Uterus (tissue), 4 donors: Measurements from ENCODE around the gene IFNL4. TPM values are rescaled to one million over a fixed set of nuclear protein-coding genes. Genes with fewer than 3 reads are reported as not detected.

Experiments used
- DNase-seq, 2 donors: peaks; one replicate each; pipeline ENCODE4 v3.0.0-alpha.2; 2019 to 2020
- H3K27ac ChIP-seq, 2 donors: fragments of 200-600 bp; sonication (generic); 1 replicate in 1 of 2; 2 replicates in 1 of 2; pipeline ENCODE4 v1.5.1; 2016 to 2018
- H3K27me3 ChIP-seq, 2 donors: fragments of 200-600 bp; sonication (generic); one replicate each; pipeline ENCODE4 v1.5.1; 2018 to 2019; ENCODE audit warnings: control low read depth in 1 of 2
- H3K36me3 ChIP-seq, 2 donors: fragments of 200-600 bp; sonication (generic); one replicate each; pipeline ENCODE4 v1.5.1; 2019; ENCODE audit warnings: control low read depth in 1 of 2
- H3K4me1 ChIP-seq, 2 donors: fragments of 200-600 bp; sonication (generic); one replicate each; pipeline ENCODE4 v1.5.1; 2018 to 2019; ENCODE audit warnings: control low read depth in 1 of 2
- H3K4me3 ChIP-seq, 2 donors: fragments of 200-600 bp; sonication (generic); 1 replicate in 1 of 2; 2 replicates in 1 of 2; pipeline ENCODE4 v1.5.1; 2018 to 2019; ENCODE audit warnings: mild to moderate bottlenecking in 1 of 2
- H3K9me3 ChIP-seq, 2 donors: fragments of 200-600 bp; sonication (generic); one replicate each; pipeline ENCODE4 v1.5.1; 2019; ENCODE audit warnings: control low read depth in 1 of 2
- CTCF ChIP-seq, 4 experiments: fragments of 200-600 bp in 2 of 4; fragments of 450-650 bp in 2 of 4; sonication (generic) in 2 of 4; IDR thresholded peaks; one replicate each; pipeline ENCODE4 v1.5.1; 2016 to 2019; ENCODE audit warnings: antibody characterized with exemption in 4 of 4, mild to moderate bottlenecking in 2 of 4, moderate library complexity in 1 of 4
- POLR2A ChIP-seq, 2 donors: fragments of 450-650 bp; IDR thresholded peaks; one replicate each; pipeline ENCODE4 v1.6.1; 2016; ENCODE audit warnings: antibody characterized with exemption in 2 of 2, mild to moderate bottlenecking in 1 of 2, moderate library complexity in 1 of 2
- intact Hi-C: fragments of 100-400 bp; cut with DNase I; formaldehyde crosslinking; loops from one replicate; pipeline ENCODE4 v1.15.1; 2023; ENCODE audit warnings: low total_unique reads
- total RNA-seq, 4 donors: library from RNA; depleted of rRNA in 3 of 4; stranded (reverse); fragments of >200 nt in 3 of 4; gene quantifications; one replicate each; pipeline versions ENCODE4 v1.1.0 to v1.2.4, GENCODE V29; 2014 to 2023
- donor health status: DM: yes; HTN: yes; CAD: no.

The IFNL4 gene
- total RNA-seq, 4 donors from 2014 or later: 0.90 TPM; not detected in 3

- Histone ChIP-seq H3K27ac (no peak overlapping the region), H3K4me1 (no peaks in the 10 kb centered on the region), H3K36me3 (no peaks in the 10 kb centered on the region), H3K4me3 (no peak overlapping the region), H3K27me3 (no peaks in the 10 kb centered on the region), H3K9me3 (no peaks in the 10 kb centered on the region)
- TF ChIP-seq POLR2A (IDR thresholded peaks at IDR 0.05): no peak
- TF ChIP-seq CTCF (IDR thresholded peaks at IDR 0.05): no peak
- DNase-seq: no peak
- intact Hi-C loops: no loop called here
Observed at GRCh38 chr19:39238209-39238608, 10.4 kb downstream of the IFNL4 start.

- Histone ChIP-seq H3K27me3 (no peaks in the 10 kb centered on the region), H3K36me3 (no peaks in the 10 kb centered on the region), H3K9me3 (no peaks in the 10 kb centered on the region), H3K27ac (no peak overlapping the region), H3K4me3 (no peak overlapping the region), H3K4me1 (no peaks in the 10 kb centered on the region)
- no peak for DNase-seq
- intact Hi-C loops: no loop called here
- TF ChIP-seq POLR2A (IDR thresholded peaks at IDR 0.05): no peak
- no peak for TF ChIP-seq CTCF (IDR thresholded peaks at IDR 0.05)
Observed at GRCh38 chr19:39237200-39238184, 11.2 kb downstream of the IFNL4 start.

- intact Hi-C loops: no loop called here
- no peak for DNase-seq
- H3K27me3 ChIP-seq: no peaks in the 10 kb centered on the region
- no peak for TF ChIP-seq POLR2A (IDR thresholded peaks at IDR 0.05)
- TF ChIP-seq CTCF (IDR thresholded peaks at IDR 0.05): no peak
- no peaks in the 10 kb centered on the region for H3K9me3 ChIP-seq
- H3K4me1 ChIP-seq: no peaks in the 10 kb centered on the region
- no peak overlapping the region for H3K4me3 ChIP-seq
- no peak overlapping the region for H3K27ac ChIP-seq
- no peaks in the 10 kb centered on the region for H3K36me3 ChIP-seq
Observed at GRCh38 chr19:39236527-39236926, 12.1 kb downstream of the IFNL4 start.

GRCh38 chr19:39232708-39233107 is 15.9 kb downstream of the IFNL4 start:
- no peak for TF ChIP-seq POLR2A (IDR thresholded peaks at IDR 0.05)
- no peak for TF ChIP-seq CTCF (IDR thresholded peaks at IDR 0.05)
- Histone ChIP-seq H3K4me3 (no peak overlapping the region), H3K27ac (no peak overlapping the region), H3K9me3 (no peaks in the 10 kb centered on the region), H3K36me3 (no peaks in the 10 kb centered on the region), H3K4me1 (no peaks in the 10 kb centered on the region), H3K27me3 (no peaks in the 10 kb centered on the region)
- intact Hi-C loops: no loop called here
- no peak for DNase-seq

GRCh38 chr19:39230096-39230764 is 18.4 kb downstream of the IFNL4 start:
- no peak for TF ChIP-seq CTCF (IDR thresholded peaks at IDR 0.05)
- TF ChIP-seq POLR2A (IDR thresholded peaks at IDR 0.05): no peak
- no peaks in the 10 kb centered on the region for H3K27me3 ChIP-seq
- H3K27ac ChIP-seq: no peak overlapping the region
- H3K36me3 ChIP-seq: no peaks in the 10 kb centered on the region
- no peaks in the 10 kb centered on the region for H3K9me3 ChIP-seq
- no peaks in the 10 kb centered on the region for H3K4me1 ChIP-seq
- no peak for DNase-seq
- no peak overlapping the region for H3K4me3 ChIP-seq
- intact Hi-C loops: no loop called here
